MM.1S (cell line): ENCODE results near the gene PTPRN2.

Source experiments
- EZH2 ChIP-seq: fragments of 300-600 bp; sonication (generic); optimal IDR thresholded peaks from 2 replicates; pipeline ENCODE3; 2017; ENCODE audit warnings: low read depth, mild to moderate bottlenecking, antibody characterized with exemption, low read length, mixed read lengths
- TF ChIP-seq, protein P1 (sequence below): fragments of 300-600 bp; sonication (generic); IDR thresholded peaks from 2 replicates; pipeline ENCODE4 v1.5.1; 2016; ENCODE audit warnings: antibody characterized with exemption, low read length, mixed read lengths

DNA sequence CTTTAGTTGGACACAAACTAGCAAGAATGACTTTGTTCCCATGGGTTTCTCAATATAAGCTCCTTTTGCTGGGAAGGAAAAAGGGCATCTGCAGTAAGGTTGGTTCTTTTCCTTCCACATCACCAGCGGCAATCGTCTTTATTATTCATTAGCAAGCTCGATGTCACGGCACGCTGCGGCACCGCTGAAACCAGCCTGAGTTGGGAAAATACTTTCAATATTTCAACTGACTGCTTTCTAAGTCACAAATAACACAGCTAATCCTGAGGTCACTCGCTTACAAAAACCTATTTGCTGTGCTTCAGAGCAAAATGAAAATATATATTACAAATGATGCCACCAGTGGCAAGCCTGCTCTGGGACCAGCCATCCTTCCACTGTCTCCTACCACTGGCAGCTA is 665.0 kb downstream of the PTPRN2 start:
- TF ChIP-seq, protein P1, sequence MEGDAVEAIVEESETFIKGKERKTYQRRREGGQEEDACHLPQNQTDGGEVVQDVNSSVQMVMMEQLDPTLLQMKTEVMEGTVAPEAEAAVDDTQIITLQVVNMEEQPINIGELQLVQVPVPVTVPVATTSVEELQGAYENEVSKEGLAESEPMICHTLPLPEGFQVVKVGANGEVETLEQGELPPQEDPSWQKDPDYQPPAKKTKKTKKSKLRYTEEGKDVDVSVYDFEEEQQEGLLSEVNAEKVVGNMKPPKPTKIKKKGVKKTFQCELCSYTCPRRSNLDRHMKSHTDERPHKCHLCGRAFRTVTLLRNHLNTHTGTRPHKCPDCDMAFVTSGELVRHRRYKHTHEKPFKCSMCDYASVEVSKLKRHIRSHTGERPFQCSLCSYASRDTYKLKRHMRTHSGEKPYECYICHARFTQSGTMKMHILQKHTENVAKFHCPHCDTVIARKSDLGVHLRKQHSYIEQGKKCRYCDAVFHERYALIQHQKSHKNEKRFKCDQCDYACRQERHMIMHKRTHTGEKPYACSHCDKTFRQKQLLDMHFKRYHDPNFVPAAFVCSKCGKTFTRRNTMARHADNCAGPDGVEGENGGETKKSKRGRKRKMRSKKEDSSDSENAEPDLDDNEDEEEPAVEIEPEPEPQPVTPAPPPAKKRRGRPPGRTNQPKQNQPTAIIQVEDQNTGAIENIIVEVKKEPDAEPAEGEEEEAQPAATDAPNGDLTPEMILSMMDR, result no peak
- no peak for TF ChIP-seq EZH2
